Sigmoid colon (tissue), 4 donors: ENCODE measurements around the gene C1QTNF1.

Experiments used
- CTCF ChIP-seq, 4 experiments: fragments of 450-650 bp in 3 of 4; fragments of 200-600 bp in 1 of 4; IDR thresholded peaks; one replicate each; pipeline ENCODE4 v1.5.1; 2016 to 2019; ENCODE audit warnings: antibody characterized with exemption in 4 of 4, mild to moderate bottlenecking in 3 of 4, moderate library complexity in 2 of 4
- EP300 ChIP-seq, 4 donors: sonication (generic); formaldehyde crosslinking; IDR thresholded peaks; one replicate each; pipeline ENCODE4 v1.6.1; 2017; ENCODE audit warnings: antibody characterized with exemption in 4 of 4
- POLR2A ChIP-seq, 2 donors: fragments of 450-650 bp; IDR thresholded peaks; one replicate each; pipeline ENCODE4 v1.6.1; 2016; ENCODE audit warnings: antibody characterized with exemption in 2 of 2, mild to moderate bottlenecking in 2 of 2, moderate library complexity in 2 of 2
- POLR2AphosphoS5 ChIP-seq, 4 donors: sonication (generic); formaldehyde crosslinking; IDR thresholded peaks; one replicate each; pipeline ENCODE4 v1.6.1; 2017; ENCODE audit warnings: antibody characterized with exemption in 4 of 4

- TF ChIP-seq CTCF (IDR thresholded peaks at IDR 0.05) (no peak), POLR2A (IDR thresholded peaks at IDR 0.05) (no peak), POLR2AphosphoS5 (IDR thresholded peaks at IDR 0.05) (no peak), EP300 (IDR thresholded peaks at IDR 0.05) (no peak)
Measured at GRCh38 chr17:79018370-79018695, 5.6 kb upstream of the C1QTNF1 start.
